ENCODE results near the gene TTC9B.
"Not testable (repeated sequence)": the region's sequence is repeated elsewhere in the genome, so short reads cannot be mapped to it uniquely, and the experiment has no call there.

Gene TTC9B

DNA sequence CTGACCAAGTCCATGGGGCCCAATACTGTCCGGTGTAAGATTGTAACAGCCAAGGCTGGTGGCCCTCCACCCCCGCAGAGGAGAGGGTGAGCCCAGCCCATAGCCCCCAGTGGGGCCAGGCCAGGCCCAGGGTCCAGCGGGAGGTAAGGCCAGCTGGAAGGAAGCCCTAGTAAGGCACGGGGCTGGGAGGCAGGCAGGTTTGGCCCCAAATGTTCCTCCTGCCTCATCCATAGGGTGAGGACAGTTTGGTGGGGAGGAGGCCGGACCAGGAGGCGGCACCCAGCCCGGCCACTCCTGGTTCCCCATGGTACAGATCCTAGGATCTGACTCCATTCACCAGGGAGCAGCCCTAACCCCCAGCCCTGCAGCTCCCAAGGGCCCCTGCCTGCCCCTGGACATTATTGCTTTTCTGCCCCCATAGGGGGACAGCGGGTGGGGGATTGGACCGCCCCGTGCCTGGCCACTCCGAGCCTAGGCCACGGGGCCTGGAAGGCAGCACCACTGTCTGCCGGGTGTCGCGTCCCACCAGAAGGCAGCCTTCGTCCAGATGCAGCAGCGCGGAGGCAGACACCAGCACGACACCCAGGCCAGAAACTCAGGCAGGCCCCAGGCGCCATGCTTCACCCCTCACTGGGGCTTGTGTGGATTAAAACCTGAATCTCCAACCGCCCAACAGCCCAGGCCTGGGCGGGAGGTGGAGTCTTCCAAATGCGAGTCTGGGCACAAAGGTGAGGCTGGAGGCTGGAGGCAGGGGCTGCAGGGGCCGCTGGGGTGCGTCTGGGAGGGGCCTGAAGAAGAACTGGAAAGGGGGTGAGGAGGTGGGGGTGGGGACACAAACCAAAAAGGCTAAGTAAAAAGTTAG is 15.0 kb upstream of the TTC9B start:
- DNase-seq (ENCODE audit: low spot score): no peak

DNA sequence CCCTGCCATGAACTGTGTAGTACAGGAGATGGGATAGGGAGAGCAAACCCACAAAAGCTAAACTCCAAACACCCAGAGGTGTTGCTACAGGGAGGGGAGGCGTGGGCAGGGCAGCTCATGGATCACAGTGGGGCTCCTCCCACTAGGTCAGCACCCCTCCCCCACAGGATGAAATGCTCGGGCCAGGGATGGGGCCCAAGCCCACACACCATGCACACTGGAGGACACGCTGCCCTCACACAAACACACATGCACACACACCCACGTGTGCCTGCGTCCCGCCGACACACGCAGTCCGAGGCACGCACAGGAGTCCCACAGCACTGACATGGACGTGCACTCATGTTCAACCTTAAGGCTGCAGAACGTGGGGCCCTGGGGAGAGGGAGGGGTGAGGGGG is 14.3 kb upstream of the TTC9B start:
- DNase-seq (ENCODE audit: low spot score): no peak

DNA sequence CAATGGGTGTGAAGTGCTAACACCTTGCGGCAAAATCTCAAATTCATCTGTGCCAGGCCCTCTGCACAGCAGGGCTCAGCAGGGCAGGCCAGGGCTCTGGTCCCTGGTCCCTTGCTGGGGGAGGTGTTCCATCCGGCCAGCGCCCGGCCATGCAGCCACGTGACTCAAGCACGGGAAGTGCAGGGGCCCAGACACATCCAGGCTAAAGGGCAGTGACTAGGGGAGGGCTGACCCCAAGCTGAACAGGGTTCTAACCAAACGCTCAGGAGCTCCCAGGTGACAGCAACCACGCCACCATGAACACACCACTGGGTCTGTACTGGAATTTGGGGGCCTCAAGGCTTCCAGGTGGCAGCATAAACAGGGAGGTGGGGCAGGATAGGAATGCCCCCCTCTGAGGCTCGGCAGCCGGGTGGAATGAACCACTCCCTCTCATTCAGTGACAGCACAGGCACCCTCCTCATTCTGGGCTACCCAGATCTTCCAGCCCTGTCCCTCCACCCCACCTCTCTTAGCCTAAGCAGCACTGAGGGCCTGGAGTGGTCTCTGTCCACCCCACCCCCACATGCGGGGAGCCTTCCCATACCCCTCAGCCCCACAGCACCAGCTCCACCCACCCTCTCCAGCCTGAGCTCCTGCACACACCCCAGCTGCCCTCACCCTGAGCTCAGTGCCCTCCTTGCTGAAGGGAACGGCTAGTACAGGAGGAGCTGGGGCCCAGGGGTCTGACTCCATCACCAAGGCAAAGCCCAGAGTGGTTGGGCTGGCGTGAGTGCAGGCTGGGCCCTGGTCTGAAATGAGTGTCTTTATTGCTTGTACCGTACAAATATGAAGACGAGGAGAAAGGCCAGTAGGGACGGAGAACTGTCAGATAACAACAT is 13.6 kb upstream of the TTC9B start:
- peak; percentile 76 for DNase-seq (ENCODE audit: low spot score)

DNA sequence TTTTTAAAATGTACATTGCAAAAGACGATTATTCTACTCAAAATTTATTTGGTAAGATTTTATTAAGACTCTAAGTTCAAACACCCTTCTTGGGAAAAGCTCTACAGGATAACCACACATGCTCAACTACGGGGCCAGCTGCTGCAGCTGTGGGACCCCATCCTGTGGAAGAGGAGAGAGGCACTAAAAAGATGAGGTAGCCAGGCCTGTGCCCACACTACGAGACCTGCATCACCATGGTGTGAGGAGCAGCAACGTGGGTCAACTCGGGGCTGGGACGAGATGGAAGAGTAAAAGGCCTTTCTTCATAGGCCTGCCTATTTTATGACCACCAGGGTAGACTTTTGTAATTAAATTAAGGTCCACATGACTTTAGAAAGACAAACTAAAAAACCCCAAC is 12.9 kb upstream of the TTC9B start:
- DNase-seq (ENCODE audit: low spot score): no peak

DNA sequence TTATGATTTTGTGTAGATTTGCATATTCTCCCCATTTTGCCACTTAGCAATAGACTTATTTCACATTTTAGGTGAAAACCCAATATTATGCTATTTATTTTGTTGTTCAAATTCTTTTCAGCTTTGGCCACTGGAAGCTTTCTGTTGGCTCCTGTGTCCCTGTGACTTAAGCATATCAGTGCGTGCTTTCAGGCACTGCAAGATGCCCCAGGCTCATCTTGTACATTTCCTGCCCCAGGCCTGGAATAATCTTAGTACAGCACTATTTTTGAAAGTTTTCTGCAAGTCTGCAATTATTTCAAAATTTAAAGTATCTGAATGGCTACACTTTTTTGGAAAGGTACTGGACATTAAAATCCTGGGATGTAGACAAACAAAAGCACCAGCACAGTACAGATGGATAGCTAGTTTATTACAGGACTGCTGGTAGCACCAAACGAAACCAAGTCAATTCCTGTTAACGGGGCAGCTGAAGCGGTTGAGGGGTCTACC is 11.8 kb upstream of the TTC9B start:
- DNase-seq (ENCODE audit: low spot score): no peak

DNA sequence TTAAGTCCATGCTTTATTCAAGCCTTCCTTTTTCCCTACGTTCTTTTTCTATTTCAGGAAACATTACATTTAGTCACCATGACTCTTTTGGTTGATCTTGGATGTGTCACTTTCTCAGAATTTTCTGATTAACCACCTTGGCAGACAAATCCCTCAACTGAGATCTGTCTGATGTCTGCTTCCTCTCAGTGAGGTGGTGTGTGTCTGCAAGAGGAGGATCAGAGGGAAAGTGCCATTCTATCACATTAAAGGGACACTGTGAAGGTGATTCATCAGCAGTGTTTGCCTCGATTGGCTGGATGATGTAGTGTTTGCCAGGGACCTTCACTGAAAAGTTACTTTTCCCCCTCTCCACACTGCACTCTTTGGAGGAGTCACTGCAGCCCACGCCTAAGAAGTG is 11.3 kb upstream of the TTC9B start:
- DNase-seq (ENCODE audit: low spot score): peak; percentile 92

DNA sequence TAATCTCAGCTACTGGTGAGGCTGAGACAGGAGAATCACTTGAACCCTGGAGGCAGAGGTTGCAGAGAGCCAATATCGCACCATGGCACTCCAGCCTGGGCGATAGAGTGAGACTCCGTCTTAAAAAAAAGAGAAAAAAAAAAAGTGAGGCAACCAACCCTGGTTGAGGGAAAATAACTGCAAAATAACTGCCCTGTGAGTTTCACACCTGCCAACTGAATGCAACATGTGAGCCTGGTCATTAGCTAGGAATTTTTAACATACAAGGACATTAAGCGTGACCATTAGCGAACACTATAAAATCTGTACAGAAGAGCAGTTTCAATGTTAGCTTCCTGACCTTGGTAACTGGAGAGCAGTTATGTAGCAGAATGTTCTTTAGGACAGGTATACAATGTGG is 10.7 kb upstream of the TTC9B start:
- DNase-seq (ENCODE audit: low spot score): peak; percentile 68

DNA sequence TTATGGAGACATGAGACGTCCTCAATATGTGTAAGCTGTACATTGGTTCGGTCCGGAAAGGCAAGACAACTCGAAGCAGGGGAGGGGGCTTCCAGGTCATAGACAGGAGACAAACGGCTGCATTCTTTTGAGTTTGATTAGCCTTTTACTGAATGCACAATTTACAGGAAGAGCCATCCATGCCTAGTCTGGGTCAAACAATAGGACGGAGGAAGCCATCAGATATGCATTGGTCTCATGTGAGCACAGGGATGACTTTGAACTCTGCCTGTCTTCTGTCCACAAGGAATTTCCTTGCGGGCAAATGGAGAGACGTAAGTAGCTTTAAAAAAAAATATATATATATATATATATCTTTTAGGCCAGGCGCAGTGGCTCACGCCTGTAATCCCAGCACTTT is 10.2 kb upstream of the TTC9B start:
- no peak for DNase-seq (ENCODE audit: low spot score)

DNA sequence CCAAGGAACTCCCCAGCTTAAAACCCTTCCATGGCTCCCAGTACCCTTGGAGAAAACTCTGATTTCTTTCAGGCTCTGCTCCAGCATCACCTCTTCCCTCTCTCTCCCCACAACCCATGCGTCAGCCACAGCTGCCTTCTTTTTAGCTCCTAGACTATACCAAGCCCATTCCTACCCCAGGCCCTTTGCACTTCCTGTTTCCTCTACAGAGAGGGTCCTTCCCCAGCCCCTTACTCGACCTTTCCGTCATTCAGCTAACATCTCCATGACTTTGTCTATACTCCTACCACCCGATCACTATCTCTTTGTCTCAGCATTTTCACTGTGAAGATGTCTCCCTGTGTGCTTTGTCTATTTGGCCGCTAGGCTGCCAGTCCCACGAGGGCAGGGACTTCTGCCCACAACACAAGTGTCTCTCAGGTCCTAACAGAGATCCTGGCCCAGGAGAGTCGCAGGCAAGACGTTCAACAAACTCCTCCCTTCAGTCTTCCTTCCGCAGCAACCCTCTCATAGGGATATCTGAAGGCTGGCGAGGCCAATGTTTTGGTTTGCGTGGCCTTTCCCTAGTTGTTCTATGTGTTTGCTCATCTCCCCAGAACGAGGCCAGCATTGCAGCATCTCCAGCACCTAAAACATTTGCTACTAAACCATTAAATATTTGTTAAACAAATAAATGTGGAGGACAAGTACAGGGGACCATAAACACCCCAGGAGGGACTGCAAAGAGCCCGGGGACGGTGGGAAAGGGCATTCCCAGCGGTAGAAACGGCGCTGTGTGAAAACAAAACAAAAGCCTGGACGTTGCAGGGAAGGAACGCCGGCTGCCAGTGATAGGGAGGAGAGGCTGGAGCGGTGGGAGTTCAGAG is 7.5 kb upstream of the TTC9B start:
- DNase-seq (ENCODE audit: low spot score): no peak

DNA sequence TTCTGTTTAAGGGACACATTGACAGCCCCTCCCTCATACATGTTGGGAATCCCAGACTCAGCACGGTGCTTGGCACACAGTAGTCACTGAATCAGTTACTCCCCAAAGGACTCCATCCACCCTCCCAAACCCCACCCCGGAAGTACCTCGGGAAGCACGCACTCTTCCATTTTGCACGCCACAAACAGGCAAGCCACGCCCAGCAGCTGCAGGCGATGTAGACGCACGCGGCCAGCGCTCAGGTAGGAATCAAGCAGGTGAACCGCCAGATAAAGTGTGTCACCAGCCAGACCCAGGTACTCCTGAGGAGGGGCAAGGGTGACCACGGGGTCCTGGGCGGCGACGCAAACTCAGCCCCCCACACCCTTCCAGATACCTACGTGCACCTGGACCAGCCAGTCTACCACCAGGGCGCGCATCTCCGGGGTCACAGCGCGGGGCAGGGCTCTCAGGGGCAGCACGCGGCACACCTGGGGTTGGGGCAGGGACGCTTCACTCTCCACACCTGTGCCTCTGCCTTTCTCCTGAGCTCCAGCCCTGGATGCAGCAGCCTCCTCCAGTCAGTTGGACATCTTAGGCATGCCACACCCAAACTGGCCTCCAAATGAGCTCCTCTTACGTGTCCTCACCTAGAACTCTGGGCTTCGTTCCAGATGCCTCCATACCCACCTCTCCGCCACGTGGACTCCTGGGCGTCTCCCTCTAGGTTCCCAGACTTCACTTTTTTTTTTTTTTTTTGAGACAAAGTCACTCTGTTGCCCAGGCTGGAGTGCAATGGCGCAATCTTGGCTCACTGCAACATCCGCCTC is 6.4 kb upstream of the TTC9B start:
- DNase-seq (ENCODE audit: low spot score): no peak

DNA sequence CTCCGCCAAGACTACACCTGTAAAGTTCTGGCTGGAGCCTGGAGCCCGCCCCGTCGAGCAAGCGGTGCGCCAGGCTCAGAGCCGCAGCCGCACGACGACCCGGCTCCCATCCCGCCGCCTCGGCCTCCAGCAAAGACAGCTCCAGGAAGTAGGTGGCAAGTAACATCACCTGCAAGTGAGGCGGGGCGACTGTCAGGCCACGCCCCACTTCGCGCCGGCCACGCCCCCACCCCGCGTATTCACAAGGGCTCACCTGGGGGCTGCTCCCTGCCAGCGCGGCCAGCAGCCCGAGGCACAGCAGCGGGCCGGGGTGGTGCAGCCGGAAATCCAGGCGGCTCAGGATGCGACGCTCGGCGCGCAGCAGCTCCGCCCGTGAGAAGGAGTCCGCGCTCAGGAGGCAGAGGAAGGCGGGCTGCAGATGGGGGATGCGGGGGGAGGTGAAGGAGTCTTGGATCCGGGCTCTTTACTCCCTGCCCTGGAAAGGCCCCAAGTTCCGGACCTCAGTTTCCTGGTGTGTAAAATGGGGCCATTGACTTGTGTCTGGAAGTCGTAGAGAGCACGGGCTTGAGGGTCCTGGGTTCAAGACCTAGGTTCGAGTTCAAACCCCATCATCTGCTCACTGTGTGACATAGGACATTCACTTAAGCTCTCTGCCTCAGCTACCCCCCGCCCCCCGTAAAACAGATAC is 5.1 kb upstream of the TTC9B start:
- DNase-seq (ENCODE audit: low spot score): peak; percentile 39

DNA sequence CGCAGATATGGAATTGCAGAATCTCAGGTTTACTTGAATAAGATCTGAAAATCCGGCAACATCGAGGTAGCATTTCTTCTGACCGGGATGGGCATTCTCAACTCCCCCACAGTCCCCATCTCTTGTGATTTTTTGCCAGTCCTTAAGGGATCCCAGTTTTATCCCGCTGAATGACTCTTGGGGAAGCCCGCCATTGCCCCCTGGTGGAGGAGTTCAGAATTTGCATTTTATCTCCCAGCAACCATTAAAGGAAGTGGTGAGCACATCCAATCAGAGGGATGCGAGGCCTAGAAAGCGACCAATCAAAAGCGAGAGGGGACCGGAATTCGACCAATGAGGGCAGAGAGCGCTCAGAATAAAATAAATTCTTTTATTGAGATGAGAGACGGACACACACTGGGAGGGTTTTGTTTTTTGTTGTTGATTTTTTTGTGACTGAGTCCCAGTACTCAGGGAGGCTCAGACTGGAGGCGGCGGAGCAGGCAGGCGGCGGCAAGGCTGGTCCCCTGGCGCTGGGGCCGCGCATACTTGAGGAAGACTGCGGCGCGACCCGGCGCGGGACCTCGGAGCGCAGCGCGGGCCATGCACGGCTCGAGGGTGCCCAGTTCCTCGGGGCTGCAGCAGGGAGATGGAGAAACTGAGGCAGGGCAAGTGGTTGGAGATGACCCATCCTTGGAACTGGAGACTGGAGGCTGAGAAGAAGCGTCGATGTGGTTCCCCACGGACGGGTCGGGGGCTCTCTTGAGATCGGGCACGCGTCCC is 3.9 kb upstream of the TTC9B start:
- peak; percentile 91 for DNase-seq (ENCODE audit: low spot score)

DNA sequence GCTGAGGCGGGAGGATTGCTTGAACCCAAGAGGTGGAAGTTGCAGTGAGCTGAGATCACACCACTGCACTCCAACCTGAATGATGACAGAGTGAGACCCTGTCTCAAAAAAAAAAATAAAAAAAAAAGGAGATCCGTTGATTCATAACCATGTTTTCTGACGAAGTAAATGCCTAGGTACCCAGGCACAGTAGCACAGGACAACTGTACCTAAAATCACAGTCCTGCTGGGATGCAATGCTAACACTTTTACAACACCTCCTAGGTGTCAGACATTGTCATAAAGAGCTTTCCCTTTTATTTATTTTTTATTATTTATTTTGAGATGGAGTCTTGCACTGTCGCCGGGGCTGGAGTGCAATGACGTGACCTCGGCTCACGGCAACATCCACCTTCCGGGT is 2.5 kb upstream of the TTC9B start:
- DNase-seq (ENCODE audit: low spot score): no peak

DNA sequence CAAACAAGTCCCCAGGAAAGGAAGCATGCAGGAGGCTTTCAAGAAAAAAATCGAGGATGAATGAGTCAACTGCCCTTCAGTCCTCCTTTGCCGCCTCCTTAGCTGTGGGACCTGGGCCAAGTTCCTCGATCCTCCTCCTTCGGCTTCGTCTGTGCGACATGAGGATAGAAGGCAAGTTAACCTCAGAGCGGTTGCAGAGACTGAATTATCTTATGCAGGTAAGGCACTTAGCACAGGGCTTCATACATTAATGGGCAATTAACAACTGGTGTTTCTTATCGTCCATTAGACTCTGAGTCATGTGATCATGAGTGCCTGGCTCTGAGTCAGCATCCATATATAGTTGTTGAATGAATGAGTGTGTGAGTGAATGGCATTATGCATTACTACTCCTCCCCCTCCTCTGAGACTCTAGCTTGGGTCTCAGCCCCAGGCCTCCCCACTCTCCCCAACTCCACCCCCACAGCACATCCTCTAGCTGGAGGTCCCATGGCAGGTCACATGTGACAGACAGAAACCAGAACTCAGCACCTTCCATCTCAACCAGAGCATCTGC is 1.6 kb upstream of the TTC9B start:
- DNase-seq (ENCODE audit: low spot score): peak; percentile 87

DNA sequence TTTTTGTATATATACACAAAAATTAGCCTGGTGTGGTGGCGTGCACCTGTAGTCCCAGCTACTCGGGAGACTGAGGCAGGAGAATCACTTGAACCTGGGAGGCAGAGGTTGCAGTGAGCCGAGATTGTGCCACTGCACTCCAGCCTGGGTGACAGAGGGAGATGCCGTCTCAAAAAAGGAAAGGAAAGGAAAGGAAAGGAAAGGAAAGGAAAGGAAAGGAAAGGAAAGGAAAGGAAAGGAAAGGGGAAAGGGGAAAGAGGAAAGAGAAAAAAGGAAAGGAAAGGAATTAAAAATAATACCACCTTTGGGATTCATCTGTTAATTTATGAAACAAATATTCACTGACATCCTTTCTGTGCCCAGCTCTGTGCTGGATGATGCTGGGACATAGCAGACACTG is 845 bp upstream of the TTC9B start:
- DNase-seq (ENCODE audit: low spot score): not testable (repeated sequence)

DNA sequence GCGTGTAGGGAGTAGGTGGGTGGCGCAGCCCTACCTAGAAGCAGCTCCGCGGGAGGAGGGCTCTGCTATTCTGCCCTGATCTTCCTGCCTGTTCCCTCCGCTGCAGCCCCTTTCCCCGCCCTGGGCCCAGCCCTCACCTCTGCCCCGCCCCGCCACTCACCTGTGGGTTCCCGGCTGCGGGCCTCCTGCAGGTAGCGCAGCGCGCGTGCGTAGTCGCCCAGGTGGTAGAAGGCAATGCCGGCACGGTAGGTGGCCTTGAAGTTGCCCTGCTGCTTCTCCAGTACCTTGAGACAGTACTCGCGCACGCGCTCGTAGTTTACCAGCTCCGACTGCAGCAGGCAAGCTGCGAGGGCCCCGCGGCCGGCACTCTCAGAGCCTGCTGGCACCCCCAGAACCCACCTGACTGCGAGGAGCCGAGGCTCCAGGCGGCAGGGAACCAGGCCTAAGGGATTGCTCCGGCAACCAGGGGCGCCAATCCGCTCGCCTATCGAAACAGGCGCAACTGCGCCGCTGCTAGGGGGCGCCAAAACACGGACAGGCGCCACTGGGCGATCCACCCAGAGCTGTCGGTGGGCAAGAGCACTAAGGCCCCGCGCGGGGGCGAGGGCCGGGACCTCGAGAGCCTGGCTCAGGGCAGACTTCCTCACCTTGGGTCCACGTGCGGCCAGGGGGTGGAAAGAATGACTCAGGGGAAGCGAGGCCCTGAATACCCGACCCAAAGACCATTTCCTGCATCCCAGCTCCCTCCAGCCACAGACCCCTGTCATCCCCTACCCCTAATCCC is 965 bp downstream of the TTC9B start:
- DNase-seq (ENCODE audit: low spot score): peak; percentile 31

DNA sequence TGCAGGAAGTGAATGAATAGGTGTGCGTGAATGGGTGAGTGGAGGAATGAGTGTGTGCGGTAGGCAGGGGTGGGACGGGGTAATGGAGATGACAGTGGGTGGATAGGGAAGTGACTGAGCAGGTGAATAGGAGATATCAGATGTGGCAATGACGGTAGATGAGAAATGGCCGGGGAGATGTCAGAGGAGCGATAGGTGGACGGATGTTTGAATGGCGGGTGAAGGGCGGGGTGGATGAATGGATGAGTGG is 1.5 kb downstream of the TTC9B start:
- DNase-seq (ENCODE audit: low spot score): no peak

DNA sequence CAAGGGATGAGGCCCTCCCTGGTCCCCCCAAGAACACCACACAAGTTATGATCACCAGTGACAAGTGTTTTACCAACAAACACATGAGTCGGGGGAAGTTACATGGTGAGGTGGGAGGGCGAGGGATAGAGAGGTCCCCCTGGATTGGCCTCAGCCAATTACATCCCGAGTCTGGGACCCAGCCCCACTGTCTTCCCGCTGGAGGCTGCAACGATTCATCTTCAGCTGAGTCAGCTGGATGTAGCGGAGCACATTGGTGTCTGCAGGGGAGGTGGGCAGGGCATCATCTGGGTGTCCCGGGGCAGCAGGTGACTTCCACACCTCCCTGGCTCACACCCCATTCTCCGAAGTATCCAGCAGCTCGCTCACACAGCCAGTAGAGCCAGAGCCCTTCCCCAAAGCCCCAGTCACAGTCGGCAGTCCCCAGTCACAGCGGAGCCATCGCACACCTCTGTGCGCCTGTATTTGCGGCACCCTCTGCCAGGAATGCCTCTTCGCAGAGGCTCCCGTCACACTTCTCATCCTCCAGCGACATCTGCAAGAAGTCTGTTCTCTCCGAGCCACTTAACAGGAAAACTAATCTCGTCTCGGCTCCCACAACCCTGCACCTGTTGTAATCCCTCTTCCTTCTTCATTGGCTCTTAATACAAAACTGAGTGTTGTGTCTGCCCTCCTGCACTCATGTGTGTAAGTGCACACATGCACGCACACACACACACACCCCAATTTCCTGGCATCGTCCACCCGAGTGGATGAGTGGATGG is 2.0 kb downstream of the TTC9B start:
- no peak for DNase-seq (ENCODE audit: low spot score)

Data from kidney tubule cell (primary cell).